CD4-positive, alpha-beta memory T cell (primary cell): ENCODE data around the gene GUCA2A. TPM values are rescaled to one million over a fixed set of nuclear protein-coding genes. Genes with fewer than 3 reads are reported as not detected.

Experiments used
- CTCF ChIA-PET: fragments of 350-600 bp; sonication (Branson Sonifier 250); formaldehyde crosslinking; loops from one replicate; lab custom pipeline; 2021; ENCODE audit warnings: inconsistent platforms; ENCODE audit not compliant: partially characterized antibody; lab: Charles Lee
- POLR2A ChIA-PET: fragments of 350-600 bp; sonication (Branson Sonifier 250); formaldehyde crosslinking; loops from one replicate; lab custom pipeline; 2021; ENCODE audit not compliant: partially characterized antibody; lab: Charles Lee
- DNase-seq, 5 donors: peaks; one replicate each; pipeline versions ENCODE4 v3.0.0 to v3.0.0-alpha.2; 2020 to 2022; ENCODE audit warnings: mixed read lengths in 1 of 5
- H3K27ac ChIP-seq: one replicate; pipeline ENCODE4 v1.7.0; 2013; ENCODE audit warnings: low read depth, low read length
- H3K27me3 ChIP-seq: 2 replicates; pipeline ENCODE4 v1.7.0; 2013; ENCODE audit warnings: mild to moderate bottlenecking, low read length, moderate library complexity; ENCODE audit not compliant: insufficient read depth
- H3K36me3 ChIP-seq: 2 replicates; pipeline ENCODE4 v1.7.0; 2013; ENCODE audit warnings: mild to moderate bottlenecking, low read length, moderate library complexity; ENCODE audit not compliant: insufficient read depth
- H3K4me1 ChIP-seq: 2 replicates; pipeline ENCODE4 v1.7.0; 2013; ENCODE audit warnings: mild to moderate bottlenecking, low read length, moderate library complexity; ENCODE audit not compliant: insufficient read depth
- H3K4me3 ChIP-seq, 2 donors: one replicate each; pipeline ENCODE4 v1.7.0; 2013; ENCODE audit warnings: low read length in 2 of 2, mild to moderate bottlenecking in 1 of 2
- H3K9me3 ChIP-seq, 2 donors: one replicate each; pipeline ENCODE4 v1.7.0; 2013; ENCODE audit warnings: low read length in 2 of 2, control low read depth in 1 of 2; ENCODE audit not compliant: control insufficient read depth in 1 of 2
- H3K27ac Mint-ChIP-seq, 7 donors: one replicate each; pipeline ENCODE4 v1.8.0; 2020 to 2021; ENCODE audit warnings: mixed read lengths in 7 of 7, mild to moderate bottlenecking in 6 of 7, inconsistent platforms in 3 of 7, moderate library complexity in 3 of 7
- H3K27me3 Mint-ChIP-seq, 2 donors: one replicate each; pipeline ENCODE4 v1.8.0; 2020 to 2021; ENCODE audit warnings: mixed read lengths in 2 of 2
- H3K36me3 Mint-ChIP-seq, 2 donors: one replicate each; pipeline ENCODE4 v1.8.0; 2020 to 2021; ENCODE audit warnings: mixed read lengths in 2 of 2, inconsistent platforms in 1 of 2, mild to moderate bottlenecking in 1 of 2
- H3K4me1 Mint-ChIP-seq, 4 donors: one replicate each; pipeline ENCODE4 v1.8.0; 2020 to 2021; ENCODE audit warnings: mixed read lengths in 4 of 4, mild to moderate bottlenecking in 1 of 4
- H3K4me3 Mint-ChIP-seq, 8 donors: one replicate each; pipeline ENCODE4 v1.8.0; 2020 to 2021; ENCODE audit warnings: mixed read lengths in 8 of 8, mild to moderate bottlenecking in 7 of 8, moderate library complexity in 6 of 8, inconsistent platforms in 3 of 8
- H3K9me3 Mint-ChIP-seq, 8 donors: one replicate each; pipeline ENCODE4 v1.8.0; 2020 to 2021; ENCODE audit warnings: mixed read lengths in 8 of 8, mild to moderate bottlenecking in 5 of 8, inconsistent platforms in 3 of 8, moderate library complexity in 1 of 8
- intact Hi-C: fragments of 100-400 bp; cut with micrococcal nuclease; formaldehyde crosslinking; loops from one replicate; pipeline ENCODE4 v1.15.1; 2023
- polyA plus RNA-seq, 2 donors: library from polyadenylated mRNA; unstranded; fragments of 300-500 nt; fragmentation: Illumina TruSeq; gene quantifications; one replicate each; pipeline ENCODE4 v1.2.3, GENCODE V29; 2021
- total RNA-seq, 2 experiments: library from RNA; stranded (reverse); gene quantifications; one replicate each; pipeline ENCODE4 v1.2.3, GENCODE V29; 2021

GUCA2A gene
- total and polyA plus RNA-seq, 4 experiments from 2014 or later: not detected

DNA sequence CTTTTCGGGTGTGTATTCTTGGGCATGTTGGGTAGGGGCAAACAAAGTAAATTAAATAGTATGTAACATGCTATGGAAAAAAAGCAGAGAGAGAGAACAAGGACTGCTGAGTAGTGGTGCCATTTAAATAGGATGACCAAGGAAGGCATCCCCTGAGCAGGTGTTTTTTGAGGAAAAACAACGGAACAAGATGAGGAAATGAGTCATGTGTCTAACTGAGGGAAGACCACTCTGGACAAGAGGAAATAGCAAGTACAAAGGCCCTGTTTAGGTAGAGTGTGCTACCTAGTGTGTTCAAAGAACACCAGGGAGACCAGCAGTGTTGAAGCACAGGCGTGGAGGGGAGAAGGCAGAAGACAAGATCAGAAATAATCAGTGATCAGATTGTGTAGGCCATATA lies 20.1 kb upstream of the GUCA2A start:
- H3K27ac ChIP-seq: no peak overlapping the region
- CTCF ChIA-PET: interaction anchor here (0.7 to 2.3 kb wide), 3 partner anchors 11 to 139 kb away, joined by 5 to 13 read pairs (median 7); no protein-coding TSS in a partner anchor
- Mint-ChIP-seq H3K27ac (peak overlapping the region in 4 of 7 donors; percentile 12 to 51 (median 30)), H3K4me1 (peaks cover 0 to 4% (median 3%) of the 10 kb centered on the region in 4 donors), H3K36me3 (peaks cover 45 to 85% of the 10 kb centered on the region in 2 donors), H3K4me3 (no peak overlapping the region), H3K9me3 (peaks cover 0 to 2% (median 0%) of the 10 kb centered on the region in 8 donors), H3K27me3 (no peaks in the 10 kb centered on the region)
- no peaks in the 10 kb centered on the region for H3K4me1 ChIP-seq
- peaks cover 30% of the 10 kb centered on the region for H3K36me3 ChIP-seq
- no peak overlapping the region for H3K4me3 ChIP-seq
- no peaks in the 10 kb centered on the region for H3K9me3 ChIP-seq
- no peaks in the 10 kb centered on the region for H3K27me3 ChIP-seq
- POLR2A ChIA-PET: interaction anchor here (2.3 kb wide), 1 partner anchor 11 kb away, joined by 8 read pairs; no protein-coding TSS in a partner anchor
- DNase-seq: no peak
- intact Hi-C loops: no loop called here

DNA sequence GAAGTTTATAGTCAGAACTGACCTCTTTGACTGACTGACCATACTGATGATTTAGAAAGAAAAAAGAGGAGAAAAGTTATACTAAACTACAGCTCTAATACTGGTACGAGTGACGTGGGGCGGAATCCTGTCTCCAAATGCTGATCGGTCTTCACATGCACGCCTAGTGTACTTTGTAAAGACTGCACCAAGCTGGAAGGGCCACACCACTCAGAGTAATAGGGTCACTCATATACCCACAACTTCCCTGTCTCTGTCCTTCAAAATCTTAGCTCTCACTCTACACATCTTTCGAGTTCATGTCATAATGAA lies 19.4 kb upstream of the GUCA2A start:
- Mint-ChIP-seq H3K36me3 (peaks cover 42 to 79% of the 10 kb centered on the region in 2 donors), H3K9me3 (peaks cover 0 to 2% (median 0%) of the 10 kb centered on the region in 8 donors), H3K27ac (peak overlapping the region in 2 of 7 donors; percentile 52 to 73), H3K4me3 (no peak overlapping the region), H3K27me3 (no peaks in the 10 kb centered on the region), H3K4me1 (peaks cover 0 to 4% (median 3%) of the 10 kb centered on the region in 4 donors)
- Histone ChIP-seq H3K27ac (no peak overlapping the region), H3K27me3 (no peaks in the 10 kb centered on the region), H3K4me3 (no peak overlapping the region), H3K9me3 (no peaks in the 10 kb centered on the region), H3K4me1 (no peaks in the 10 kb centered on the region), H3K36me3 (peaks cover 29% of the 10 kb centered on the region)
- POLR2A ChIA-PET: interaction anchor here (2.3 kb wide), 1 partner anchor 10 kb away, joined by 8 read pairs; no protein-coding TSS in a partner anchor
- intact Hi-C loops: no loop called here
- no peak for DNase-seq
- CTCF ChIA-PET: interaction anchor here (2.3 kb wide), 1 partner anchor 10 kb away, joined by 13 read pairs; no protein-coding TSS in a partner anchor

DNA sequence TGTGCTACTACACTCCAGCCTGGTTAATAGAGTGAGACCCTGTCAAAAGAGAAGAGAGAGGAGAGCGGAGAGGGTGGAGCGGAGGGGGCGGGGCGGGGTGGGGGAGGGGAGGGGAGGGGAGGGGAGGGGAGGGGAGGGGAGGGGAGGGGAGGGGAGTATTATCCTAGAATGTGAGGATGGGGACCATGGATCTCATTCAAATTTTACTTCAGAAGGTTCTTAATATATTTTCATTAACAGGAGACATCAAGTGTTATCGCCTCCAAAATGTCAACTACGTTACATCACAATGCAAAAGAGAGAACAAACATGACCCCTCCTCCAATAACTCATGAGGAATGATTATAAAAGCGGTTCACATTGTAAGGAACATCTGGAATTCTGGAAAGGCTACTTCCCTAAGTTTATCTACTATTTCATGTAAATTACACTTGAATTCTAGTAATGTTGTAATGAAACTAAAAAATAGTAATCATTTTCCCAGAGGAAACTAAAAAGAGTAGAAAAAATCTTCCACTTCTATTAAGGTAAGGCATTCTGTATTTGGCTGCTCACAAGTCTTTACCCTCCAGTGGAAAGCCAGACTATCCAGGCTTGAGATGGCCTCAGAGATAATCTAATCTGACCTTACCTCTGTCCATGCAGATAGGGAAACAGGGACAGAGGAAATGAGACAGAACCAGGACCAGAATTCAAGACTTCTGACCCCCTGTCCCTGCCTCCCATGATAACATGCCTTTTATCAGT lies 18.8 kb upstream of the GUCA2A start:
- Mint-ChIP-seq H3K4me1 (peaks cover 0 to 4% (median 3%) of the 10 kb centered on the region in 4 donors), H3K27me3 (no peaks in the 10 kb centered on the region), H3K4me3 (no peak overlapping the region), H3K9me3 (peaks cover 0 to 2% (median 0%) of the 10 kb centered on the region in 8 donors), H3K36me3 (peaks cover 42 to 76% of the 10 kb centered on the region in 2 donors), H3K27ac (peak overlapping the region in 2 of 7 donors; percentile 6 to 52)
- Histone ChIP-seq H3K36me3 (peaks cover 24% of the 10 kb centered on the region), H3K9me3 (no peaks in the 10 kb centered on the region), H3K27ac (no peak overlapping the region), H3K4me3 (no peak overlapping the region), H3K27me3 (no peaks in the 10 kb centered on the region), H3K4me1 (no peaks in the 10 kb centered on the region)
- intact Hi-C loops: no loop called here
- no peak for DNase-seq
- ChIA-PET POLR2A (interaction anchor here (2.3 kb wide), 1 partner anchor 10 kb away, joined by 8 read pairs; no protein-coding TSS in a partner anchor), CTCF (interaction anchor here (2.3 kb wide), 1 partner anchor 10 kb away, joined by 13 read pairs; no protein-coding TSS in a partner anchor)

DNA sequence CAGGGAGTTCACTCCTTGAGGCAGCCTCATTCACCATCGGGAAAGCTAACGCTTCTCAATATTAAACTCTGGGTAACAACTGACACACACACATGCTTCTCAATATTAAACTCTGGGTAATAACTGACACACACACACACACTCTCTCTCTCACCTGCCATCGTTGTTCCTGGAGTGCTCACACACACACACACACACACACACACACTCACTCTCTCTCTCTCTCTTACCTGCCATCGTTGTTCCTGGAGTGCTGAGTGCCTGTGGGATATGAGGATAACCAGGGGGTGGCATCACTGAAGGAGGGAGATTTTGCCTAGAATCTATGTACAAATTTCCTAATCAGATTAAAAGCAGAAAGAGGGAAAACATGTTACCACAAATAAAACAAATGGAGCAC lies 17.1 kb upstream of the GUCA2A start:
- Mint-ChIP-seq H3K36me3 (peaks cover 30 to 68% of the 10 kb centered on the region in 2 donors), H3K4me1 (peaks cover 0 to 6% (median 3%) of the 10 kb centered on the region in 4 donors), H3K27me3 (no peaks in the 10 kb centered on the region), H3K27ac (peak overlapping the region in 5 of 7 donors; percentile 10 to 77 (median 23)), H3K9me3 (peaks cover 0 to 2% (median 0%) of the 10 kb centered on the region in 8 donors), H3K4me3 (no peak overlapping the region)
- no peak for DNase-seq
- Histone ChIP-seq H3K4me1 (no peaks in the 10 kb centered on the region), H3K27me3 (no peaks in the 10 kb centered on the region), H3K4me3 (no peak overlapping the region), H3K36me3 (peaks cover 16% of the 10 kb centered on the region), H3K27ac (no peak overlapping the region), H3K9me3 (no peaks in the 10 kb centered on the region)
- CTCF ChIA-PET: no interaction called here
- intact Hi-C loops: no loop called here
- POLR2A ChIA-PET: no interaction called here

DNA sequence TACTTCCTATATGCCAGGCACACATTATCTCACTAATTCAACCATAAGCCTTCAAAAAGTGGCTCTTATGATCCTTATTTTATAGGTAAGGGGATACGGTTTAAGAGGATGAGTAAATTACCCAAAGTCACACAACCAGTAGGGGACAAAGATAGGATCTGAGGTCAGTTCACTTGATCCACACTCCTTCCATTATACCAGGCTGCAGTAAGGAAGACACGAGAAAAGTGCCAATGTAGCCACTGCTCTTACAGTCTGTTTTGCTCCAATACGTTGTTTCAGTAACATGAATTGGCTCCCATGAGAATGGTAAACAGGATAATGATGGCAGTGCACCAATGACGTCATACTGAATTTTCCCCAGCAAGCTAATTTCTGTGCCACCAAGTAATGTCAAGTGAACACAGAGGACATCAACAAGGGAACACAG lies 15.4 kb upstream of the GUCA2A start:
- no peak for DNase-seq
- no peaks in the 10 kb centered on the region for H3K27me3 ChIP-seq
- ChIA-PET POLR2A (no interaction called here), CTCF (interaction anchor here (1.2 kb wide), 1 partner anchor 154 kb away, joined by 3 read pairs; no protein-coding TSS in a partner anchor)
- Mint-ChIP-seq H3K27ac (peak overlapping the region in 2 of 7 donors; percentile 39 to 44), H3K36me3 (peaks cover 21 to 54% of the 10 kb centered on the region in 2 donors), H3K4me3 (no peak overlapping the region), H3K27me3 (no peaks in the 10 kb centered on the region), H3K4me1 (peaks cover 0 to 7% (median 3%) of the 10 kb centered on the region in 4 donors), H3K9me3 (peaks cover 0 to 2% (median 0%) of the 10 kb centered on the region in 8 donors)
- intact Hi-C loops: loop anchor here (5.0 kb wide), 1 partner anchor 282 kb away; the partner anchor contains the start of gene CCDC30
- no peak overlapping the region for H3K4me3 ChIP-seq
- no peak overlapping the region for H3K27ac ChIP-seq
- no peaks in the 10 kb centered on the region for H3K9me3 ChIP-seq
- no peaks in the 10 kb centered on the region for H3K4me1 ChIP-seq
- peaks cover 16% of the 10 kb centered on the region for H3K36me3 ChIP-seq

DNA sequence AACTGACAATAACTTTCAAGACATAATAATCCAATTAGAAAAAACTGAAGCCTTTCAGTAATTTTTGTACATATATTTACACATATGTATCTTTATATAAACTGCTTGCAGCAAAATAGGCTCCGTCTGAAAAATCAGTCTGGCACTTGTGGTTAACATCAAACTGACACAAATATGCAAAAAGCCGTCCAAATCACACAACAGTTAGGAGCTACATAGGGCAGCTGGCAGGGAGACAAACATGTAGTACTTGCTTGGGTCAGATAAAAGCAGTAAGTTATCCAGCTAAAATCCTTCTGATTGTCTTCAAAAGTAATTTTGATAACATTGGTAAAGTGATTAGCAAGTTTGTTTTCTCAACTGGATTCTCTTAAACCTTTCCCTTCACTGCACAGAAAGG lies 14.7 kb upstream of the GUCA2A start:
- ChIA-PET POLR2A (no interaction called here), CTCF (interaction anchor here (1.0 to 2.1 kb wide), 3 partner anchors 10 to 458 kb away, joined by 3 to 5 read pairs (median 3); no protein-coding TSS in a partner anchor)
- intact Hi-C loops: loop anchor here (5.0 kb wide), 1 partner anchor 283 kb away; the partner anchor contains the start of gene CCDC30
- Mint-ChIP-seq H3K4me3 (no peak overlapping the region), H3K4me1 (peaks cover 0 to 7% (median under 1%) of the 10 kb centered on the region in 4 donors), H3K27ac (no peak overlapping the region), H3K27me3 (no peaks in the 10 kb centered on the region), H3K9me3 (peaks cover 0 to 2% (median 0%) of the 10 kb centered on the region in 8 donors), H3K36me3 (peaks cover 16 to 48% of the 10 kb centered on the region in 2 donors)
- Histone ChIP-seq H3K27ac (no peak overlapping the region), H3K36me3 (peaks cover 16% of the 10 kb centered on the region), H3K27me3 (no peaks in the 10 kb centered on the region), H3K9me3 (no peaks in the 10 kb centered on the region), H3K4me1 (no peaks in the 10 kb centered on the region), H3K4me3 (no peak overlapping the region)
- DNase-seq: no peak

DNA sequence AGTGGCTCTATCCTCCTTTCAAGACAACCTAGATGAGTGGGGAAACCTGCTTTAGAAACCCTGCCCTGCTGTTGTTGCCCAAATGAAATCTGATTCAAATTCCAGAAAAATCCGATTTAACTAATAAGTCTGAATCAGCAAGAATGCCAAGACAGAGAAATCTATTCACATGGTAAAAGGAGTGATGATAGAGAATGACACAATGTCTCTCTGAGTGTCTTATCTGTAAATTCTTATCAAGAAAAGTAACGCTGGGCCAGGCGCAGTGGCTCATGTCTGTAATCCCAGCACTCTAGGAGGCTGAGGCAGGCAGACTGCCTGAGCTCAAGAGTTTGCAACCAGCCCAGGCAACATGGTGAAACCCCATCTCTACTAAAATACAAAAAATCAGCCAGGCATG lies 13.7 kb upstream of the GUCA2A start:
- Mint-ChIP-seq H3K27me3 (no peaks in the 10 kb centered on the region), H3K9me3 (peaks cover 0 to 2% (median 0%) of the 10 kb centered on the region in 8 donors), H3K4me3 (no peak overlapping the region), H3K4me1 (peaks cover 0 to 7% (median under 1%) of the 10 kb centered on the region in 4 donors), H3K27ac (no peak overlapping the region), H3K36me3 (peaks cover 12 to 39% of the 10 kb centered on the region in 2 donors)
- DNase-seq: no peak
- no peak overlapping the region for H3K4me3 ChIP-seq
- H3K9me3 ChIP-seq: no peaks in the 10 kb centered on the region
- peaks cover 16% of the 10 kb centered on the region for H3K36me3 ChIP-seq
- ChIA-PET POLR2A (no interaction called here), CTCF (interaction anchor here (1.0 to 2.1 kb wide), 2 partner anchors 9 to 457 kb away, joined by 3 to 5 read pairs; no protein-coding TSS in a partner anchor)
- intact Hi-C loops: loop anchor here (5.0 kb wide), 1 partner anchor 284 kb away; the partner anchor contains the start of gene CCDC30
- no peaks in the 10 kb centered on the region for H3K27me3 ChIP-seq
- no peak overlapping the region for H3K27ac ChIP-seq
- H3K4me1 ChIP-seq: no peaks in the 10 kb centered on the region
